GM18511 (cell line): Measurements from ENCODE around the gene KIF4A.

ENCODE experiments used
- ATAC-seq: cut with Tn5 transposase; IDR thresholded peaks from one replicate; pipeline ENCODE4 v1.9.1; 2021; ENCODE audit warnings: mild to moderate bottlenecking, moderate library complexity; ENCODE audit not compliant: unreplicated experiment

Gene KIF4A

GRCh38 chrX:70468709-70469108 is 178.8 kb downstream of the KIF4A start:
- ATAC-seq = no peak
